Endothelial cell of umbilical vein (primary cell): Measurements from ENCODE around the gene RUFY3. TPM values are rescaled to one million over a fixed set of nuclear protein-coding genes. Genes with fewer than 3 reads are reported as not detected.

Experiments
- BruUV-seq: library from RNA; stranded (reverse); fragments of 400-500 nt; replicated peaks from 2 replicates; lab custom pipeline; 2021; lab: Mats Ljungman, UMichigan
- CTCF ChIA-PET: fragments of 300-600, 350-600 bp; sonication (Branson Sonifier 250); formaldehyde crosslinking; loops from one replicate; lab custom pipeline; 2021; ENCODE audit warnings: antibody characterized with exemption, inconsistent platforms; lab: Charles Lee
- POLR2A ChIA-PET: fragments of 300-600, 350-600 bp; sonication (Branson Sonifier 250); formaldehyde crosslinking; loops from one replicate; lab custom pipeline; 2021; ENCODE audit warnings: antibody characterized with exemption, inconsistent platforms; lab: Charles Lee
- DNase-seq: peaks from one replicate; pipeline ENCODE4 v3.0.0-alpha.2; 2011; ENCODE audit warnings: low read depth, low spot score
- FAIRE-seq: peaks from 2 replicates; lab custom pipeline; 2011; peaks lifted over from hg19 to GRCh38; lab: Jason Lieb, UNC
- H2AFZ ChIP-seq: 2 replicates; pipeline ENCODE4 v1.6.0; 2012; ENCODE audit warnings: low read depth, low read length, control low read depth, inconsistent platforms
- H3K27ac ChIP-seq: 2 replicates; pipeline ENCODE4 v1.5.1; 2011; ENCODE audit warnings: low read depth, mild to moderate bottlenecking, control low read depth, low read length, moderate library complexity; ENCODE audit not compliant: insufficient read depth
- H3K27me3 ChIP-seq, 2 experiments: 2 replicates each; pipeline versions ENCODE4 v1.6.0 to v1.6.1; 2011; ENCODE audit warnings: low read length in 2 of 2, mixed read lengths in 1 of 2; ENCODE audit not compliant: control insufficient read depth in 2 of 2, insufficient read depth in 2 of 2
- H3K36me3 ChIP-seq, 2 experiments: 2 replicates in 1 of 2; 3 replicates in 1 of 2; pipeline ENCODE4 v1.5.1; 2011; ENCODE audit warnings: low read length in 2 of 2, mild to moderate bottlenecking in 1 of 2, moderate library complexity in 1 of 2; ENCODE audit not compliant: control insufficient read depth in 2 of 2, insufficient read depth in 2 of 2; ENCODE audit errors: extremely low read depth in 1 of 2
- H3K4me1 ChIP-seq: 3 replicates; pipeline ENCODE4 v1.5.1; 2011; ENCODE audit warnings: mild to moderate bottlenecking, low read length; ENCODE audit not compliant: control insufficient read depth, insufficient read depth; ENCODE audit errors: extremely low read depth
- H3K4me2 ChIP-seq: 2 replicates; pipeline ENCODE4 v1.6.1; 2011; ENCODE audit warnings: low read length, control low read depth, mixed read lengths; ENCODE audit not compliant: insufficient read depth
- H3K4me3 ChIP-seq, 3 experiments: fragments of 200-600 bp in 1 of 3; sonication (generic), shearing (Covaris generic) in 1 of 3; replicated peaks in 1 of 3; 2 replicates each; pipeline ENCODE4 v1.5.1; 2011 to 2016; ENCODE audit warnings: control low read depth in 3 of 3, low read length in 3 of 3, mild to moderate bottlenecking in 2 of 3, inconsistent platforms in 1 of 3, low read depth in 1 of 3, moderate library complexity in 1 of 3; ENCODE audit not compliant: insufficient read depth in 1 of 3
- H3K79me2 ChIP-seq: 2 replicates; pipeline ENCODE4 v1.6.0; 2012; ENCODE audit warnings: low read length, inconsistent platforms; ENCODE audit not compliant: control insufficient read depth, insufficient read depth
- H3K9ac ChIP-seq: replicated peaks from 2 replicates; pipeline ENCODE3; 2011; ENCODE audit warnings: low read length, control low read depth; ENCODE audit not compliant: insufficient read depth; ENCODE audit errors: extremely low read depth
- H3K9me1 ChIP-seq: replicated peaks from 3 replicates; pipeline ENCODE4 v1.6.0; 2011; ENCODE audit warnings: mild to moderate bottlenecking, low read length; ENCODE audit not compliant: control insufficient read depth, insufficient read depth; ENCODE audit errors: extremely low read depth
- H3K9me3 ChIP-seq: replicated peaks from 2 replicates; pipeline ENCODE4 v1.5.1; 2012; ENCODE audit warnings: low read length, inconsistent platforms; ENCODE audit not compliant: control insufficient read depth, insufficient read depth
- H4K20me1 ChIP-seq: replicated peaks from 2 replicates; pipeline ENCODE3; 2011; ENCODE audit warnings: mild to moderate bottlenecking, low read length; ENCODE audit not compliant: control insufficient read depth, insufficient read depth; ENCODE audit errors: extremely low read depth
- CTCF ChIP-seq, 2 donors: IDR thresholded peaks; 1 replicate in 1 of 2; 2 replicates in 1 of 2; pipeline ENCODE4 v1.5.1; 2011; ENCODE audit warnings: low read length in 2 of 2, mild to moderate bottlenecking in 2 of 2, moderate library complexity in 2 of 2, control low read depth in 1 of 2, inconsistent platforms in 1 of 2, low read depth in 1 of 2; ENCODE audit not compliant: insufficient read depth in 1 of 2; ENCODE audit errors: extremely low read depth in 1 of 2
- EZH2 ChIP-seq: IDR thresholded peaks from 2 replicates; pipeline ENCODE4 v1.6.1; 2012; ENCODE audit warnings: borderline replicate concordance, low read depth, mild to moderate bottlenecking, moderate library complexity, low read length, inconsistent platforms; ENCODE audit not compliant: severe bottlenecking
- FOS ChIP-seq: IDR thresholded peaks from 2 replicates; pipeline ENCODE4 v1.6.1; 2011; ENCODE audit warnings: mild to moderate bottlenecking, low read length, moderate library complexity, borderline replicate concordance; ENCODE audit not compliant: insufficient read depth
- GATA2 ChIP-seq: IDR thresholded peaks from 2 replicates; pipeline ENCODE4 v1.7.0; 2011; ENCODE audit warnings: low read depth, mild to moderate bottlenecking, moderate library complexity, mixed read lengths, low read length; ENCODE audit not compliant: insufficient read length, insufficient read depth
- JUN ChIP-seq: IDR thresholded peaks from 2 replicates; pipeline ENCODE4 v1.6.1; 2011; ENCODE audit warnings: borderline replicate concordance, low read depth; ENCODE audit not compliant: insufficient read length, insufficient read depth
- MAX ChIP-seq: IDR thresholded peaks from 2 replicates; pipeline ENCODE4 v1.6.1; 2011; ENCODE audit not compliant: insufficient read depth, insufficient read length
- MYC ChIP-seq: IDR thresholded peaks from one replicate; pipeline ENCODE4 v1.6.1; 2011; ENCODE audit warnings: mild to moderate bottlenecking, low read depth, low read length
- POLR2A ChIP-seq: IDR thresholded peaks from 2 replicates; pipeline ENCODE4 v1.6.1; 2012; ENCODE audit warnings: low read depth, mild to moderate bottlenecking, control low read depth, low read length
- POLR2AphosphoS5 ChIP-seq: IDR thresholded peaks from 2 replicates; pipeline ENCODE4 v1.6.1; 2012; ENCODE audit warnings: low read depth, mild to moderate bottlenecking, control low read depth, low read length, moderate library complexity; ENCODE audit not compliant: insufficient read depth
- dilution Hi-C: fragments of 300-500 bp; cut with MboI; formaldehyde crosslinking; loops from one replicate; pipeline ENCODE4 v1.15.0; 2019; ENCODE audit warnings: low sequenced_read_pairs; ENCODE audit not compliant: extremely low pct_ligation_motif_present
- intact Hi-C: fragments of 100-400 bp; cut with micrococcal nuclease; formaldehyde crosslinking; loops from one replicate; pipeline ENCODE4 v1.10.0; 2022
- polyA plus RNA-seq, 4 experiments: library from polyadenylated mRNA; depleted of rRNA in 3 of 4; stranded (reverse) in 3 of 4; unstranded in 1 of 4; fragments of >200 nt; gene quantifications; 2 replicates each; pipeline versions ENCODE4 v1.2.1 to v1.2.3, GENCODE V29; 2011 to 2012; ENCODE audit warnings: missing spikeins in 1 of 4
- total RNA-seq: library from RNA; stranded (reverse); gene quantifications from 2 replicates; pipeline ENCODE4 v1.2.3, GENCODE V29; 2021

RUFY3 gene
- total and polyA plus RNA-seq, 2 donors (not counting 3 experiments of a cell fraction or from before 2014, with no cell fraction given) = 10.0 to 52.8 TPM

GRCh38 chr4:70753630-70754029, 31.9 kb downstream of the RUFY3 start:
- Histone ChIP-seq H3K9ac (no peak overlapping the region), H3K4me1 (no peaks in the 10 kb centered on the region), H3K79me2 (peaks cover 19% of the 10 kb centered on the region), H3K9me1 (no peaks in the 10 kb centered on the region), H4K20me1 (no peaks in the 10 kb centered on the region), H3K4me3 (no peak overlapping the region), H3K9me3 (no peaks in the 10 kb centered on the region), H3K27ac (no peak overlapping the region), H2AFZ (no peak overlapping the region), H3K4me2 (no peak overlapping the region), H3K27me3 (no peaks in the 10 kb centered on the region), H3K36me3 (no peaks in the 10 kb centered on the region)
- FAIRE-seq = no peak
- intact Hi-C loops (no loop called here), dilution Hi-C loops (no loop called here)
- TF ChIP-seq GATA2 (no peak), MAX (no peak), POLR2A (no peak), FOS (no peak), MYC (no peak), EZH2 (no peak), POLR2AphosphoS5 (no peak), CTCF (IDR thresholded peaks at IDR 0.05; ENCODE audit: extremely low read depth in 1 of 2, insufficient read depth in 1 of 2, low read depth in 1 of 2, low read length in 2 of 2) (no peak), JUN (no peak)
- no TSS peak for BruUV-seq
- no peak for DNase-seq
- ChIA-PET CTCF (interaction anchor here (0.8 to 1.0 kb wide), 2 partner anchors 12 to 17 kb away, joined by 3 to 6 read pairs; no protein-coding TSS in a partner anchor), POLR2A (no interaction called here)
